Measurements from ENCODE around the gene FCRL1.

- TF ChIP-seq GABPA (IDR thresholded peaks at IDR 0.05; ENCODE audit: low read depth) (no peak), CTCF (IDR thresholded peaks at IDR 0.05) (peak; percentile 36), REST (IDR thresholded peaks at IDR 0.05; ENCODE audit: low read depth, low read length) (no peak), TAF1 (IDR thresholded peaks at IDR 0.05; ENCODE audit: borderline replicate concordance, low read depth, low read length) (no peak), SIN3A (IDR thresholded peaks at IDR 0.05; ENCODE audit: borderline replicate concordance, low read depth, low read length) (no peak)
Measured at GRCh38 chr1:157770442-157771043, 49.4 kb downstream of the FCRL1 start.
